Stimulated activated naive CD8-positive, alpha-beta T cell treated with anti-CD3 and anti-CD28 coated beads, Interleukin-15, Interleukin-2, amounts not matched to agents 100 ng/mL and 50 ng/mL, for 24 hours (primary cell): Measurements from ENCODE around the gene ME2.
"Not testable (repeated sequence)": the region's sequence is repeated elsewhere in the genome, so short reads cannot be mapped to it uniquely, and the experiment has no call there.

Experiments
- H3K27ac Mint-ChIP-seq: one replicate; pipeline ENCODE4 v1.8.0; 2021; ENCODE audit warnings: mild to moderate bottlenecking, mixed read lengths
- H3K27me3 Mint-ChIP-seq: one replicate; pipeline ENCODE4 v1.8.0; 2021; ENCODE audit warnings: mixed read lengths
- H3K36me3 Mint-ChIP-seq: one replicate; pipeline ENCODE4 v1.8.0; 2021; ENCODE audit warnings: low read depth, mixed read lengths
- H3K4me1 Mint-ChIP-seq: one replicate; pipeline ENCODE4 v1.8.0; 2021; ENCODE audit warnings: low read depth, mixed read lengths
- H3K4me3 Mint-ChIP-seq: one replicate; pipeline ENCODE4 v1.8.0; 2021; ENCODE audit warnings: mild to moderate bottlenecking, mixed read lengths
- H3K9me3 Mint-ChIP-seq: one replicate; pipeline ENCODE4 v1.8.0; 2021; ENCODE audit warnings: mixed read lengths

Gene ME2

DNA sequence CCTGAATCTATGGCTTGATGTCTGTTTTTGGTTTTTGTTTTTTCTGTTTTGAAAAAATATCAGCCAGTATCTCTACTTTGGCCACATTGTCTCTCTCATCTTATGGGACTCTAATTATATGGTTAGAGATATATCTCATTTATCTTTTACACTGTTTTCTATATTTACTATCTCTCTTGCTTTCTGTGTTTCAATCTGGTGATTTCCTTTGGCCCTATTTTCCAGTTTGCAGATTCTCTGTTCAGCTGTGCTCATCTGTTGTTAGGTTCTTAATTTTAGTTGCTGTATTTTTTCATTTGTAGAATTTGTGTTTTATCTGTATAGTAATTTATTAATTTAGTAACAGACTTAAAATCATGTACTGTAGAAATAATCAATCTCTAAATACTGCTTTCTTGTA lies 47.6 kb downstream of the ME2 start:
- no peak overlapping the region for H3K27ac Mint-ChIP-seq
- no peaks in the 10 kb centered on the region for H3K9me3 Mint-ChIP-seq
- no peaks in the 10 kb centered on the region for H3K4me1 Mint-ChIP-seq
- H3K27me3 Mint-ChIP-seq, result no peaks in the 10 kb centered on the region
- H3K4me3 Mint-ChIP-seq, result no peak overlapping the region
- H3K36me3 Mint-ChIP-seq, result peaks cover 77% of the 10 kb centered on the region

DNA sequence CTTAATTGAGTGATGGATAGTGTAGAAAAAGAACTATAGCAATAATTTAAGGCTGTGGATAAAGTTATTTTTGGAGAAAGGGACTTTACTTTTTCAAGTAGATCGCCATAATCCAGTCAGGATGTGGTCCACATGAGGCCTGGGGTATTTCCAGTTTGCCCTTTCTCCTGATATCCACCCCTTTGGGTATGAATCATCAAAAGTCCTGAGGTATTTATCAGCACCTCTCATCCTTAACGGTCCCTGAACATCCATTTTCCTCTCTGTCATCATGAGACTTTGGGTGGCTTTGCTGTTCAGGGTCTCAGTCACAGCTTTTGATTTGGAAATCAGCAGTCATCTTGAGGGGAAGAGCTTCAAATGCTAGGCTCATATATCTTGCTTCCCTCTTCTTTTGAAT lies 49.6 kb downstream of the ME2 start:
- H3K9me3 Mint-ChIP-seq, result no peaks in the 10 kb centered on the region
- H3K4me3 Mint-ChIP-seq, result no peak overlapping the region
- H3K36me3 Mint-ChIP-seq, result peaks cover 69% of the 10 kb centered on the region
- no peaks in the 10 kb centered on the region for H3K4me1 Mint-ChIP-seq
- H3K27ac Mint-ChIP-seq, result no peak overlapping the region
- H3K27me3 Mint-ChIP-seq, result no peaks in the 10 kb centered on the region

DNA sequence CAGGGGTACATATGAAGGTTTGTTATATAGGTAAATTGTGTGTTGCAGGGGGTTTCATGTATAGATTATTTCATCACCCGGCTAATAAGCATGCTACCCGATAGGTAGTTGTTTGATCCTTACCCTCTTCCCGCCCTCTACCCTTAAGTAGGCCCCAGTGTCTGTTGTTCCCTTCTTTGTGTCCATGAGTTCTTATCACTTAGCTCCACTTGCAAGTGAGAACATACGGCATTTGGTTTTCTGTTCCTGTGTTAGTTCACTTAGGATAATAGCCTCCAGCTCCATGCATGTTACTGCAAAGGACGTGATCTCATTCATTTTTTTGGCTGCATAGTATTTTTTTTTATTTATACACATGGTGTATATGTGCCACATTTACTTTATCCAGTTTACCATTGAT lies 54.8 kb downstream of the ME2 start:
- H3K4me1 Mint-ChIP-seq, result peaks cover 4% of the 10 kb centered on the region
- H3K4me3 Mint-ChIP-seq, result no peak overlapping the region
- peaks cover 66% of the 10 kb centered on the region for H3K36me3 Mint-ChIP-seq
- H3K27ac Mint-ChIP-seq, result no peak overlapping the region
- no peaks in the 10 kb centered on the region for H3K27me3 Mint-ChIP-seq
- no peaks in the 10 kb centered on the region for H3K9me3 Mint-ChIP-seq

DNA sequence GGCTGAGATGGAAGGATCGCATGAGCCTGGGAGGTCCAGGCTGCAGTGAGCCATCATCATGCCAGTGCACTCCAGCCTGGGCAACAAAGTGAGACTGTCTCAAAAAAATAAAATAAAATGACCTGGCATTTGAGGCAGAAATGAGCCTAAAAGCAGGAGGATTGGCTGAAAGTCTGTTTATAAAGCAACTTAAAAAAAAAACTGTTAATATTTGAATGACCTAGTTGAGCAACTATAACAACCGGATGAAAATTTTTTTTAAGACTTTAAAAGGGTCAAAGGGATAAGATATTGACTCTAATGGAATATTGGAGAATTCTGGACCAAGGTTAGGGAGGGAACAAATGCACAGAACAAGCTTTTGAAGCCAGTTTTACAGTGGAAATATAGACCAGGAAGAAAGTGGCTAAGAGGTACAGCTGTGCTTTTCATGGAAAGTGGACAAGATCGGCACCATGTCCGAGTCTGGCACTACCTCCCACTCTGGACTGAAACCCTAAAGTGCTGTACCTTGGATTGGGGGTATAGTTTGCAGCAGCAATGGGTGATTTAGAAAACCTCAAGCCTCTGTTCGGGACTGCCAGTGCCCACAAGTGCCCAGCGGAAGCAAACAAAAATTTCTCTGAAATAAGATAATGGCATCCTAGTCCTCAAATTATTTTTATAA lies 55.8 kb downstream of the ME2 start:
- Mint-ChIP-seq H3K36me3 (peaks cover 66% of the 10 kb centered on the region), H3K9me3 (no peaks in the 10 kb centered on the region), H3K4me1 (peaks cover 4% of the 10 kb centered on the region), H3K4me3 (no peak overlapping the region), H3K27ac (no peak overlapping the region), H3K27me3 (no peaks in the 10 kb centered on the region)

DNA sequence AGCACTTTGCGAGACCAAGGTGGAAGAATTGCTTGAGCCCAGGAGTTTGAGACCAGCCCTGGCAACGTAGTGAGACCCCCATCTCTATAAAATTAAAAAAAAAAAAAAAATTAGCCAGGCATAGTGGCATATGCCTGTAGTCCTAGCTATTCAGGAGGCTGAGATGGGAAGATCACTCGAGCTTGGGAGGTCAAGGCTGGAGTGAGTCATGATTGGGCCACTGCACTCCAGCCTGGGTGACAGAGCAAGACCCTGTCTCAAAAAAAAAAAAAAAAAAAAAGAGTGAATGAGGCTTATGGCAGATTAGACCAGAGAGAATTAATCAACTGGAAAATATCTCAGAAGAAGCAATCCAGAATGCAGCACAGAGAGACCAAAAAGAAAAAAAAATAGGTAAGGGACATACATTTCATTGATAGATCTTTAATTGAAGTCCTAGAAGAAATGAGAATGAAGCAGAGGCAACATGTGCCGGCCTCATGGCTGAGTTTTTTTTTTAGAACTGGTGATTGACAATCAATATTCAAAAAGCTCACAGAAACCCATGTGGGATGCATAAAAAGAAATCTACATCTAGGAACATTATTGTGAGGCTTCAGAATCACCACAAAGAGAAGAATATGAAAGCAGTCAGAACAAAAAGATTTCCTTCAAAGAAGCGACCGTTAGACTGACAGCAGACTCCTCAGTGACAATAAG lies 56.7 kb downstream of the ME2 start:
- peaks cover 4% of the 10 kb centered on the region for H3K4me1 Mint-ChIP-seq
- H3K27ac Mint-ChIP-seq, result no peak overlapping the region
- H3K9me3 Mint-ChIP-seq, result no peaks in the 10 kb centered on the region
- no peak overlapping the region for H3K4me3 Mint-ChIP-seq
- H3K36me3 Mint-ChIP-seq, result peaks cover 66% of the 10 kb centered on the region
- no peaks in the 10 kb centered on the region for H3K27me3 Mint-ChIP-seq

DNA sequence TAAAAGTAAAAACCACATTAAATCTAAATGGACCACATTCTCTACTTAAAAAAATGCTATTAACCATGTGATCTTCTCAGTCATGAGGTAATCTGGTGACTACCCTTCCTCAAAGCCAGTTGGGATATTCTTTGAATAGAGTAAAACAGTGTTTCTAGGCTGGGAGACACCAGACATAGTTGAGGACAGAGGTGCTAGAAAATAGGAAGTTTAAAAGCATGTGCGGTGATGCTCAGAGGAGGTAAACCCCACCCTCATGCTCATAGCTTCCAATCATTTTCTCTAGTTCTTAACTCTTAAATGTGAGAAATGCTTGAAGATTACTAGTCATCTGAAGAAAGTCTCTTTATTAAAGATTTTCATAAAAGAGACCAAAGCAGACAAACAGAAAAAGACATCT lies 58.3 kb downstream of the ME2 start:
- Mint-ChIP-seq H3K36me3 (peaks cover 65% of the 10 kb centered on the region), H3K4me3 (no peak overlapping the region), H3K27ac (peak overlapping the region; percentile 46), H3K4me1 (peaks cover 4% of the 10 kb centered on the region), H3K27me3 (no peaks in the 10 kb centered on the region), H3K9me3 (no peaks in the 10 kb centered on the region)

DNA sequence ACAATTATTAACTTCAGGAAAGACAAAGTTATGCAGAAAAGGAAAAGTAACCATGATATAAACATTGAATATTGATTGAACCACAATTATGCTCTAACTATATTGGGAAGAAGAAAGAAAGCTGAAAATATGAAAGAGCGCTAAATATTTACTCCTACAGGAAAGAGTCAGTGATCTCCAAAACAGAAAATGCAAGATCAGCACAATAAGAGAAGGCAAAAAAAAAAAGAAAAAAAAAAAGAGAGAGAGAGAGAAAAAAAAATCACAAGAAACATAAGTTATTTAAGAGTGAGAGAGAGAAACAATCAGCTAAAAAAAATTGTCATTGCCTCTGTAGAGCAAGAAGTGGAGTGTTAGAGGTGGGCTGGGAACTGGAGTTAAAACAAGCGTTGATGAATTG lies 60.0 kb downstream of the ME2 start:
- H3K9me3 Mint-ChIP-seq, result no peaks in the 10 kb centered on the region

DNA sequence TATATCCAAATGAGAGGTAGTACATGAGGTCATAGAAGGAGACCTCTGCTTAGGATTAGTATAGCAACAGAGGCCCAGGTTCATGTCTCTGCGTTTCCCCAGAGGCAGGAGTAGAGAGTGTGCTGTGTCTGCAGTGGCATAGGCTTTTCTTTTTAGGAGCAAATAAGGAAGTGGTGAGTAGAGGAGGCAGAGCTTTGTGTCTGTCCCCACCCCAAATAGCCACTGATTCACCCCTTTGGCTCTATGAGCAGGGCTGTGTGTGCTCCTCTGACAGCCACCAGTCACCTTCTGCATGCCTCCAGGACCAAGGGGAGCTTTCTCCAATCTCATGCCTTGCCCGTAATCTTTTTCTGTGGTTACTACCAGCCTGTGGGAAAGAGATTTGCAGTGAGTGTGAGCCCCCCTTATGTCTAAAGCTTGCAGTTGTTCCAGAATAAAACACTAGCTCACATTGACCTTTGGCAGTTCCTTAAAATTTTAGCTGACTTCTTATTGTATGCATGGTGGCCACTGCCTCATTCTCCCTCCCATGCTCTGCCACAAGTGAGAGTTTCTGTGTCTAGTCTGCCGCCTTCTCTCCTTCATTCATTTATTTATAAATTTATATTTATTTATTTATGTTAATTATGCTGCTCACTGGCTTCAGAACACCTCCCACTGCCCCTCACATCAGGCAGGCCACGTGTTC lies 65.5 kb downstream of the ME2 start:
- Mint-ChIP-seq H3K27ac (no peak overlapping the region), H3K4me1 (no peaks in the 10 kb centered on the region), H3K36me3 (peaks cover 53% of the 10 kb centered on the region), H3K9me3 (no peaks in the 10 kb centered on the region), H3K27me3 (no peaks in the 10 kb centered on the region), H3K4me3 (no peak overlapping the region)

More for the DNA sequence above, 60.0 kb downstream of the ME2 start:
- Mint-ChIP-seq H3K4me3 (no peak overlapping the region), H3K4me1 (peaks cover 4% of the 10 kb centered on the region), H3K27me3 (no peaks in the 10 kb centered on the region), H3K27ac (no peak overlapping the region), H3K36me3 (peaks cover 62% of the 10 kb centered on the region)

DNA sequence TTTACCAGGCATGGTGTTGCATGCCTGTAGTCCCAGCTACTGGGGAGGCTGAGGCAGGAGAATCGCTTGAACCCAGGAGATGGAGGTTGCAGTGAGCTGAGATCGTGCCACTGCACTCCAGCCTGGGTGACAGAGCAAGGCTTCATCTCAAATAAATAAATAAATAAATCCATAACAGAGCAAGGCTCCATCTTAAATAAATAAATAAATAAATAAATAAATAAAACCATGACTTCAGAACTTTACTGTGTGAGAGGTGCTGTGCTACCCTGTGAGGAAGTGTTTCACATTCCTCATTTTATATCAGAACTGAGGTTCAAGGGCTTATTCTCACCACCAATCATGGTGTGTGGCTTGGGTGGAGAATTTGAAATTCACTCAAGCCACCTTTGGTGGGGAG lies 67.0 kb downstream of the ME2 start:
- H3K27me3 Mint-ChIP-seq, H3K4me3 Mint-ChIP-seq, H3K4me1 Mint-ChIP-seq, H3K9me3 Mint-ChIP-seq, H3K27ac Mint-ChIP-seq: not testable (repeated sequence)
- H3K36me3 Mint-ChIP-seq, result peaks cover 44% of the 10 kb centered on the region

DNA sequence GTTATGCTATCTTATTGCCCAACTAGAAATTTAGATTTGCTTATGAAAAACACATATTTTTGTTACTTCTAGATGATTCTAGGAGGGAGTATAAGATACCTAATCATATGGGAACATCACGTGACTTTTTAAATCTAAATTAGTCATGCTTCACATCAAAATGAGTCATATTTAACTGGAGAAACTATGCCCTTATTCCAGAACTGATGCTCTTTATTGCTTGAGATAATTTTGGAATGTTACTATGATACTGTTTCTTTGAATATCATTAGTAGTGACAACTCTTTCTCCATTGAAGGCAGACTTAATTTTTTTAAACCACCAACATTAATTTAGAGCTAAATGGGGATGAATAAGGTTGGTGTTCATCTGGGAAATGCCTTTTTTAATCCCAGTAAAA lies 69.0 kb downstream of the ME2 start:
- no peaks in the 10 kb centered on the region for H3K27me3 Mint-ChIP-seq
- no peak overlapping the region for H3K4me3 Mint-ChIP-seq
- H3K4me1 Mint-ChIP-seq, result no peaks in the 10 kb centered on the region
- H3K9me3 Mint-ChIP-seq, result no peaks in the 10 kb centered on the region
- peaks cover 39% of the 10 kb centered on the region for H3K36me3 Mint-ChIP-seq
- H3K27ac Mint-ChIP-seq, result no peak overlapping the region

DNA sequence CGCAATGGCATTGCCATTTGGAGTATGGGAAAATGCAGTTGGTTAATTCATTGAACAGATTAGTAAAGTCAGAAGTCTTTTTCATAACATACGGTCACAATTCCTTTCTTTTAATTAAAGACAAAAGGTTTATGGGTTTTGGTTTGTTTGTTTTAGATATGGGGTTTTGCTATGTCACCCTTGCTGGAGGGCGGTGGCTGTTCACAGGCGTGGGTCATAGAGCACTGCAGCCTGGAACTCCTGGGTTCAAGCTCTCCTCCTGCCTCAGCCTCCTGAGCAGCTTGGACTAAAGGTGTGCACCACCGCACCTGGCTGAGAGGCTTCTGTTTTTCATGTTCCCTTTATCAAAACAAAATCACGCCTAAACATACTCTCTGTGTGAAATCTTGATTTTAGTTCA lies 70.3 kb downstream of the ME2 start:
- Mint-ChIP-seq H3K27me3 (no peaks in the 10 kb centered on the region), H3K4me1 (no peaks in the 10 kb centered on the region), H3K9me3 (no peaks in the 10 kb centered on the region), H3K36me3 (peaks cover 32% of the 10 kb centered on the region), H3K27ac (no peak overlapping the region), H3K4me3 (no peak overlapping the region)

DNA sequence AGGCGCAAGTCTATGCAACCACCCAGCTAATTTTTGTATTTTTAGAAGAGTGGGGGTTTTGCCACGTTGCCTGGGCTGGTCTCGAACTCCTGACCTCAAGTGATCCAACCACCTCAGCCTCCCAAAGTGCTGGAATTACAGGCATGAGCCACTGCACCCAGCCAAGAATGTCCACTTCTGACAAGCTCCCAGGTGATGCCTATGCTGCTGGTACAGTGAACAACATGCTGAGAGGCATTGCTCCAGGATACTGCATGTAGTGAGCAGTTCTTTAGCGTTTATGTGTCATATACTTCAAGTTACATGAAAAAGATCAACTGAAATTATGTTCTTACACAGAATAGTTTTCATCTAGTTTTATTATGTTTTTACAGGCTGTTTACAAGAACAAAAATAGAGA lies 71.7 kb downstream of the ME2 start:
- Mint-ChIP-seq H3K4me1 (no peaks in the 10 kb centered on the region), H3K36me3 (peaks cover 23% of the 10 kb centered on the region), H3K4me3 (no peak overlapping the region), H3K9me3 (no peaks in the 10 kb centered on the region), H3K27ac (no peak overlapping the region), H3K27me3 (no peaks in the 10 kb centered on the region)

DNA sequence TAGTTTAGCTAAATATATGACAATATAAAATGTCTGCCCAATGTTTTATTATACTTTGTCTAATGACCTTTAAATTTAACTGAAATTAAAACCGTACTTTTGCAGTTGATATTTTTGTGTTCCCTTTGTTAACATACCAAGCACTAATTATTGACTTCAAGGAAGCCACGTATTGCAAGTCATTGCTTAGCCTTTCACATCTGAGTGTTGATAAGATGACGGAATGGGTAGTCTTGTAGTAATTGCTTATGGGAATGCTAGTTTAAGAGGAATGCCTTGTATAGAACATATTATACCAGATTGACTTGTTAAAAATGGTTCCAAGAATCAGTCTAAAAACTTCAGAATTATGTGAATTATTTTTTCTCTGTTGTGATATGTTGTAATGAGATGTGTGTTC lies 74.9 kb downstream of the ME2 start:
- no peak overlapping the region for H3K4me3 Mint-ChIP-seq
- H3K36me3 Mint-ChIP-seq, result no peaks in the 10 kb centered on the region
- no peaks in the 10 kb centered on the region for H3K4me1 Mint-ChIP-seq
- H3K27ac Mint-ChIP-seq, result no peak overlapping the region
- no peaks in the 10 kb centered on the region for H3K27me3 Mint-ChIP-seq
- H3K9me3 Mint-ChIP-seq, result no peaks in the 10 kb centered on the region

DNA sequence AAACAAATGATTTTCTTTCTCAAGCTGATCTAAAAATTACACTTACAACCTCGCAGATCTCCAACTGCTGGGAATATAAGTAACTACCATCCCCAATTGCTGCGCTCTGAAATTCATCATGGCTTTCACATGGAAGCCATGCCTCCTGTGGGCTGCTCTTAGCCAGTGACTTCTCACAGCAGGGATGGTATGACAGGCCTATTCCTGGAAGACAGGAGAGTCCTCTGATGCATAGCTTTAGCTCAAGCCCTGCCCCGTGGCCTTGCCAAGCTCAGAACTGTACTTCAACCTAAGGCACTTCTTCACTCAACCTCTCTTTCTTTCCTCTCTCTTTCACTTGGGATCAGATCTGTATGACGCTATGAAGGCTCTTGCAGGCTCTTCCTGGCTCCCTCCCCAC lies 76.3 kb downstream of the ME2 start:
- H3K27ac Mint-ChIP-seq, result no peak overlapping the region

DNA sequence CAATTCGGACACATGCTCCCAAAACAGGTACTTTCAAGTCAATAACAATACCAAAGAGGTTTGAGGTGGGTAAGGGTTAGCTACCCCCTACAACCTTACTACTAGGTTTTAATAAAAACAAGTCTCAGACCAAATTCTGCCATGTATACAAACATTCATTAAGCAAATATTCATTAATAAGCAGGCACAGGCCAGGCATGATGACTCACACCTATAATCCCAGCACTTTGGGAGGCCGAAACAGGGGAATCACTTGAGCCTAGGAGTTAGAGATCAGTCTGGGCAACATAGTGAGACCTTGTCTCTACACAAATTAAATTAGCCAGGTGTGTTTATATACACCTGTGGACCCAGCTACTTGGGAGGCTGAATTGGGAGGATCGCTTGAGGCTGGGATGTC lies 77.2 kb downstream of the ME2 start:
- no peaks in the 10 kb centered on the region for H3K4me1 Mint-ChIP-seq
- H3K4me3 Mint-ChIP-seq, result no peak overlapping the region
- H3K27ac Mint-ChIP-seq, result no peak overlapping the region
- H3K27me3 Mint-ChIP-seq, result no peaks in the 10 kb centered on the region
- H3K9me3 Mint-ChIP-seq, result peaks cover 6% of the 10 kb centered on the region
- H3K36me3 Mint-ChIP-seq, result peaks cover 4% of the 10 kb centered on the region

More for the DNA sequence above, 76.3 kb downstream of the ME2 start:
- Mint-ChIP-seq H3K4me3 (no peak overlapping the region), H3K27me3 (no peaks in the 10 kb centered on the region), H3K36me3 (no peaks in the 10 kb centered on the region), H3K9me3 (no peaks in the 10 kb centered on the region), H3K4me1 (no peaks in the 10 kb centered on the region)
